Measurements from ENCODE around the gene TMEM151B. TPM values are rescaled to one million over a fixed set of nuclear protein-coding genes. Genes with fewer than 3 reads are reported as not detected.

TMEM151B gene
- total and polyA plus RNA-seq, 10 donors = 0.03 to 0.17 (median 0.11) TPM; not detected in 7

DNA sequence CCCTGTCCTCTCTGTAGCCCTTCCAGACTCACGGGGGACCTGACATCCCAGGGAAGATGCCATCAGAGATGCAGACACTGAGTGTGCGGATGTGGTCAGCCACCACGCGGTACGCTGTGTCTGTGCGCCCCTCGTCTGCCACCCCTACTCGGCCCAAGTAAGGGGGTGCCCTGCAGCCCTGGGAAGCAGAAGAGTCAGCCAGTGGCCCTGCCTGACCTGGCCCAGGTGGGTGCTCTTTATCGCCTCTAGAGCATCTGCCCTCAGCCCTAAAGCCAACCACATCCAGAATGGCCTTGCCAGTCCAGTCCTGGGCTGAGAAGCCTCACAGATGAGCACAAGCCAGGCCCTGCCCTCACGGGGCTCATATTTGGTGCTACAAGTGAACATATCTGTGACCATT is 37.0 kb downstream of the TMEM151B start:
- 95 to 99% (median 96%) methylated on average over 9 to 10 of the region's 10 CpGs for WGBS, 5 donors
- intact Hi-C loops (cut with DNase I; ENCODE audit: low total_unique reads) = no loop called here
- no peaks in the 10 kb centered on the region for H3K9me3 ChIP-seq
- no peak overlapping the region for H3K4me3 ChIP-seq
- DNase-seq = no peak
- peaks cover 0 to 98% (median 91%) of the 10 kb centered on the region in 6 donors for H3K36me3 ChIP-seq
- no peak for TF ChIP-seq POLR2A (IDR thresholded peaks at IDR 0.05)
- TF ChIP-seq, protein P1, sequence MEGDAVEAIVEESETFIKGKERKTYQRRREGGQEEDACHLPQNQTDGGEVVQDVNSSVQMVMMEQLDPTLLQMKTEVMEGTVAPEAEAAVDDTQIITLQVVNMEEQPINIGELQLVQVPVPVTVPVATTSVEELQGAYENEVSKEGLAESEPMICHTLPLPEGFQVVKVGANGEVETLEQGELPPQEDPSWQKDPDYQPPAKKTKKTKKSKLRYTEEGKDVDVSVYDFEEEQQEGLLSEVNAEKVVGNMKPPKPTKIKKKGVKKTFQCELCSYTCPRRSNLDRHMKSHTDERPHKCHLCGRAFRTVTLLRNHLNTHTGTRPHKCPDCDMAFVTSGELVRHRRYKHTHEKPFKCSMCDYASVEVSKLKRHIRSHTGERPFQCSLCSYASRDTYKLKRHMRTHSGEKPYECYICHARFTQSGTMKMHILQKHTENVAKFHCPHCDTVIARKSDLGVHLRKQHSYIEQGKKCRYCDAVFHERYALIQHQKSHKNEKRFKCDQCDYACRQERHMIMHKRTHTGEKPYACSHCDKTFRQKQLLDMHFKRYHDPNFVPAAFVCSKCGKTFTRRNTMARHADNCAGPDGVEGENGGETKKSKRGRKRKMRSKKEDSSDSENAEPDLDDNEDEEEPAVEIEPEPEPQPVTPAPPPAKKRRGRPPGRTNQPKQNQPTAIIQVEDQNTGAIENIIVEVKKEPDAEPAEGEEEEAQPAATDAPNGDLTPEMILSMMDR (IDR thresholded peaks at IDR 0.05 in 8 of 11, conservative IDR thresholded peaks at IDR 0.05 in 3 of 11) = no peak
- TF ChIP-seq POLR2AphosphoS5 (IDR thresholded peaks at IDR 0.05) = peak in 1 of 3 donors; percentile 55
- no peak overlapping the region for H3K27ac ChIP-seq
- H3K4me1 ChIP-seq = peaks cover 2 to 11% (median 7%) of the 10 kb centered on the region in 6 donors
- no peaks in the 10 kb centered on the region for H3K27me3 ChIP-seq (replicated peaks in 1 of 7)

DNA sequence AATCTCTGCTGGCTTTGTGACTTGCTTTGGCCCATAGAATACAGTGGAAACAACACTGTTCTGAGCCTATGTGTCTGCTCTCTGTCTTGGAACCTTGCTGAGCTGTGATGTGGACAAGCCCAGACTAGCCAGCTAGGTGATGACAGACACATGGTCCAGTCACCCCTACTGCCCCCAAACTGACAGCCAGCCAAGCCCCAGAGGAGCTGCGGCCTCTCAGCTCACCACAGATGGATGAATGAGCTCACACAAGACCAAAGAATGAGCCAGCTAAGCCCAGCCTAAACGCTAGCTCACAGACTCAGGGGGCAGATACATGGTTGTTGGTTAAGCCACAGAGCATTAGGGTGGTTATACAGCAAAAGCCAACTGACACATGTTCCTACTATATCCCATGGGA is 38.8 kb downstream of the TMEM151B start:
- peaks cover 0 to 79% (median 72%) of the 10 kb centered on the region in 6 donors for H3K36me3 ChIP-seq
- no peaks in the 10 kb centered on the region for H3K9me3 ChIP-seq
- no peak overlapping the region for H3K27ac ChIP-seq
- intact Hi-C loops (cut with DNase I; ENCODE audit: low total_unique reads) = no loop called here
- WGBS, 5 donors = 94 to 100% (median 96%) methylated on average over 2 of the region's 2 CpGs
- H3K4me3 ChIP-seq = no peak overlapping the region
- no peak for DNase-seq
- H3K27me3 ChIP-seq (replicated peaks in 1 of 7) = no peaks in the 10 kb centered on the region
- peaks cover 6 to 21% (median 15%) of the 10 kb centered on the region in 6 donors for H3K4me1 ChIP-seq
- TF ChIP-seq POLR2A (IDR thresholded peaks at IDR 0.05) = no peak
- TF ChIP-seq, protein P1 (IDR thresholded peaks at IDR 0.05 in 8 of 11, conservative IDR thresholded peaks at IDR 0.05 in 3 of 11) = no peak
- TF ChIP-seq POLR2AphosphoS5 (IDR thresholded peaks at IDR 0.05) = no peak

DNA sequence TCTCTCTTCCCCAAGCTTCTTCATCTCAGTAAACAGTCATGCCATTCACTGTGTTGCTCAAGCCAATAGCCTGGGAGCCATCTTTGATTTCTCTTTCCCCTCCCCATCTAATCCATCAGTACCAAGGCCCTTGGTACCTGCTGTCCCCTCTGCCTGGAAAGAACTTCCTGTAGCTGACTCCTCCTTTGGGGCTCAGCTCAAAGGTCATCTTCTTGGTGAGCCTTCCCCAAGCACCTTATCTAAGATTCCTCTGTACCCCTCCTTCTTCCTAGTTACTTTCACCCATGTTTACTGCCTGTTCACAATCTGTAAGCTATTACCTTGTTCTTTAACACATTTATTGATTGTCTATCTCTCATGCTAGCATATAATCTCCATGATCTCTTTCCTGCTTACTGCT is 39.4 kb downstream of the TMEM151B start:
- H3K4me1 ChIP-seq = peaks cover 6 to 21% (median 15%) of the 10 kb centered on the region in 6 donors
- intact Hi-C loops (cut with DNase I; ENCODE audit: low total_unique reads) = no loop called here
- H3K4me3 ChIP-seq = no peak overlapping the region
- H3K9me3 ChIP-seq = no peaks in the 10 kb centered on the region
- no peak for TF ChIP-seq POLR2A (IDR thresholded peaks at IDR 0.05)
- TF ChIP-seq POLR2AphosphoS5 (IDR thresholded peaks at IDR 0.05) = no peak
- TF ChIP-seq, protein P1 (IDR thresholded peaks at IDR 0.05 in 8 of 11, conservative IDR thresholded peaks at IDR 0.05 in 3 of 11) = no peak
- H3K36me3 ChIP-seq = peaks cover 0 to 74% (median 67%) of the 10 kb centered on the region in 6 donors
- H3K27ac ChIP-seq = no peak overlapping the region
- no peak for DNase-seq
- no peaks in the 10 kb centered on the region for H3K27me3 ChIP-seq (replicated peaks in 1 of 7)

DNA sequence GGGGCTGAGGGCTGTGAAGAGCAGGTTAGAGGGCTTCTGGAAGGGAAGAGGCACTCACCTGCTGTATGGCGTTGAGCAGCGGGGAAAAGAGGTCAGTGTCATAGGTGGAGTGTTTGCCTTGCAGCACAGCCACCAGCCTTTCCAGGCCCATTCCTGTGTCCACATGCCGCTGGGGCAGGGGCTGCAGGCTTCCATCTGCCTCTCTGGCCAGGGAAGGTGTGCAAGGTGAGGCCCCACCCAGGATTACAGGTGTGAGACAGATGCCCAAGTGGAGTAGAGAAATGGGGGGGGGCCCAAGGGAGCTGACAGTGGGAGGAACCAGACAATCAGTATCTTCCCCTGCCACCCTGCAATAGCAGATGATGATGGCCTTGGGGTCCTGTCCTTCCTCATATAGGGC is 40.0 kb downstream of the TMEM151B start:
- intact Hi-C loops (cut with DNase I; ENCODE audit: low total_unique reads) = no loop called here
- no peak for DNase-seq
- TF ChIP-seq, protein P1 (IDR thresholded peaks at IDR 0.05 in 8 of 11, conservative IDR thresholded peaks at IDR 0.05 in 3 of 11) = no peak
- TF ChIP-seq POLR2AphosphoS5 (IDR thresholded peaks at IDR 0.05) (no peak), POLR2A (IDR thresholded peaks at IDR 0.05) (no peak)
- no peak overlapping the region for H3K4me3 ChIP-seq
- H3K36me3 ChIP-seq = peaks cover 0 to 68% (median 61%) of the 10 kb centered on the region in 6 donors
- H3K4me1 ChIP-seq = peaks cover 6 to 21% (median 15%) of the 10 kb centered on the region in 6 donors
- H3K27me3 ChIP-seq (replicated peaks in 1 of 7) = no peaks in the 10 kb centered on the region
- H3K27ac ChIP-seq = no peak overlapping the region
- no peaks in the 10 kb centered on the region for H3K9me3 ChIP-seq
- WGBS, 5 donors = 88 to 99% (median 97%) methylated on average over 3 of the region's 3 CpGs

Measured in spleen (tissue), 11 donors.